ENCODE results near the gene SH3PXD2A.
"Not testable (repeated sequence)": the region's sequence is repeated elsewhere in the genome, so short reads cannot be mapped to it uniquely, and the experiment has no call there.

SH3PXD2A gene

DNA sequence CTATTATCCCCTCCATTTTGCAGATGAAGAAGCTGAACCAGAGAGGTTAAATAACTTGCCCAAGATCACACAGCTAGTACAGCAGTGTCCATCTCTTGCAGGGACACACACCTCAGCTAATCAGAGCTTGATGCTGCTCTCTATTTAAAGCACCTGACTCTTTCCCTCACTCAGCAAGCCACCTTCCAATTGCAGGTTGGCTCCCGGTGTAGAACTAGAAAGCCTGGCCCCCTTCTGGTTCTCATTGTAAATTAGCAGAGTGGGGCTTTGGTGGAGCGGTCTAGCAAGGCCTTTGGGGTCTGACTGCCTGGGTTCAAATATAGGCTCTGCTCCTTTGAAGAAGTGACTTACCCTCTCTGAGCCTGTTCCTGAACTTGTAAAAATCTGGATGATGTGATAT, 185.4 kb downstream of the SH3PXD2A start:
- H3K4me1 Mint-ChIP-seq = peaks cover 19% of the 10 kb centered on the region
- peaks cover 5% of the 10 kb centered on the region for H3K36me3 Mint-ChIP-seq (ENCODE audit: insufficient read depth)
- H3K4me3 Mint-ChIP-seq = no peak overlapping the region
- H3K27me3 Mint-ChIP-seq = no peaks in the 10 kb centered on the region
- no peaks in the 10 kb centered on the region for H3K9me3 Mint-ChIP-seq
- H3K27ac Mint-ChIP-seq (ENCODE audit: low read depth) = no peak overlapping the region
- ATAC-seq (replicated peaks; ENCODE audit: extremely low read depth, poor library complexity, severe bottlenecking) (no peak), DNase-seq (ENCODE audit: low spot score in 2 of 2) (no peak)

DNA sequence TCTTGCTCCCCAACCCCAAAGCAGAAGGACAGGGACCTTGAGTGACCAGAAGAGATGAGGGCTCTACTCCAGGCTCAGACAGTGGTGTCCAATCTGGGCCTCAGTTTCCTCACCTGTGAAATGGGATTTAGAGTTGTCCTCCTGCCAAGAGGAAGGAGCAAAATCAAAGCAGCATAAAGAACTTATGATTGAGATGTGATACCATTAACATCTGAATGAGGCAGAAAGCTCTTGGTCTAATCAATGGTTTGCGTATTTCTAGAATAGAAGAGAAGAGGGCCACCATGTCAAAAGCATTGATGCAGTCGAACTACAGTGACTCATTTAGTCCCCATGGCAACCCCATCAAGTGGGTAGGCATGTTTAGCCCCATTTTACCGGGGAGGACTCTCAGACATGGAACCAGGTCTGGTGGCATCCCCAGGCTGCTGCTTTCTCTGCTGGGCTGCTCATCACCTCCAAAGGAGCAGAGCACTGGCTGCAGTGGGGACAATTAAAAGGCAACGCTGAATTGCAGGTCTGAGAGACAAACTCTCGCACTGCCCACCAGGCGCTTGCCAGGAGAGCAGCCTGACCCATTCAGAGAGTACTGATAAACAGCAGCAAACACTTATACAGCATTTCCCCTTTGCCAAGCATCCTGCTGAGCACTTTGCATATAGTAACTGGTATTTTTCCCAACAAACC, 186.0 kb downstream of the SH3PXD2A start:
- peaks cover 5% of the 10 kb centered on the region for H3K36me3 Mint-ChIP-seq (ENCODE audit: insufficient read depth)
- ATAC-seq (replicated peaks; ENCODE audit: extremely low read depth, poor library complexity, severe bottlenecking) = no peak
- no peaks in the 10 kb centered on the region for H3K27me3 Mint-ChIP-seq
- H3K4me3 Mint-ChIP-seq = peak overlapping the region; percentile 65
- no peak for DNase-seq (ENCODE audit: low spot score in 2 of 2)
- no peaks in the 10 kb centered on the region for H3K9me3 Mint-ChIP-seq
- H3K27ac Mint-ChIP-seq (ENCODE audit: low read depth) = peak overlapping the region; percentile 76
- peaks cover 19% of the 10 kb centered on the region for H3K4me1 Mint-ChIP-seq

DNA sequence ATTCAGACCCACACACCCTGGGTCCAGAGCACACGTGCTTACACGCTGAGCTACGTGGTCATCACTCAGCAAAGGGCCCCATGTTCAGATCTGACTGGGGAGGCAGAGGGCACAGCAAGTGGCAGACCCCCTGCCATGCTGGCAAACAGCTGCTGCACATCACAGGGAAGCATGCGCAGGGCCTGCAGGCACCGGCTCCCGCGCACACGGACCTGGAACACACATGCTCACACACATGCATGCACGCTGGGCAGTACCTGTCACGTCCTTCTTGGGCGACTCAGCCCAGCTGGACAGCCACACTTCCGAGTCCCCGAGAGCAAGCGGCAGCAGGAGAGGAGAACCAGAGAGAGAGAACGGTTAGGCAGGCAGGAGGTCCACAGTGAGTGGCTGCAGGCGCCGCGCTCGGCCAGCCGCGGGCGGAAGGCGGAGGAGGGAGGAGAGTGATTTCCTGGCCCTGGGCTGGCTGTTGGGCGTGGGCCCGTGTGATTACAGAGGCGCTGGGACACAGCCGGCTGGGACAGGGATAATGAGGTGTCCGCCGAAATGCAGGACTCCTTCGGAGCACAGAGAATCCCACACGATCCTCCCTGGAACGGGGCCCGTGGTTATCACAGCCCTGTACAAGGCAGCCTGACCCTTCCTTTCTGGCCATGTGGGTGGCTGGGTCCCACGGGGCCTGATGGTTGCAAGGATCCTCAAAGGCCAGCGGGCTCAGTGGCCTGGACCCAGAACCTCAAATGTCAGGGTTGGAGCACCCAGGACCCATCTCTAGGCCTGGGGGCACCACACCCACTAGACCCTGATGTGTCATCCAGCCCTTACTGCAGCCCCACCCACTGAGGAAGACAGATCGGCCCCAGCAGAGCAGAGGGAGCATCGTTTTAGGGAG, 186.8 kb downstream of the SH3PXD2A start:
- peak overlapping the region; percentile 65 for H3K4me3 Mint-ChIP-seq
- H3K27me3 Mint-ChIP-seq = no peaks in the 10 kb centered on the region
- peaks cover 5% of the 10 kb centered on the region for H3K36me3 Mint-ChIP-seq (ENCODE audit: insufficient read depth)
- H3K27ac Mint-ChIP-seq (ENCODE audit: low read depth) = peak overlapping the region; percentile 76
- H3K9me3 Mint-ChIP-seq = no peaks in the 10 kb centered on the region
- no peak for DNase-seq (ENCODE audit: low spot score in 2 of 2)
- ATAC-seq (replicated peaks; ENCODE audit: extremely low read depth, poor library complexity, severe bottlenecking) = no peak
- peaks cover 19% of the 10 kb centered on the region for H3K4me1 Mint-ChIP-seq

DNA sequence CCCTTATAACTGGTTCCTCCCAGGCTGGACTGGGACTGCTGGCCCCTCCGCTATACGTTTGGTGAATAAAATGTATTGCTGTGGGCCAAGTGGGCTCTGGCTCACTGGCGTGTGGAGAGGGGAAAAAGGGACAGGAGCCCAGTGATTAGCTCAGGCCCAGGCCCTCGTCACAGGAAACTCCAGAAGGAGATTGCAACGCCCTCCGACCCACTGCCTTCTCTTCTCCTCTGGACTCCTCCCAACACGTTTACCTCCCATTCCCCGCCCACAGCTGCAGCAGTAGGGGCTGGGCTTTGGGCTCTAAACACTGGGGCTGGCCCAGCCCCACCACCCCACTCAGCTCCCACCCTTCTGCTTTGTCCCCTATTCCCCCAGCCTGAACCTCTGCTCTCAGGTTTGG, 188.0 kb downstream of the SH3PXD2A start:
- DNase-seq (ENCODE audit: low spot score in 2 of 2) (no peak), ATAC-seq (replicated peaks; ENCODE audit: extremely low read depth, poor library complexity, severe bottlenecking) (no peak)
- Mint-ChIP-seq H3K4me1 (peaks cover 24% of the 10 kb centered on the region), H3K27me3 (no peaks in the 10 kb centered on the region), H3K9me3 (no peaks in the 10 kb centered on the region), H3K36me3 (ENCODE audit: insufficient read depth) (peaks cover 9% of the 10 kb centered on the region), H3K4me3 (no peak overlapping the region), H3K27ac (ENCODE audit: low read depth) (no peak overlapping the region)

DNA sequence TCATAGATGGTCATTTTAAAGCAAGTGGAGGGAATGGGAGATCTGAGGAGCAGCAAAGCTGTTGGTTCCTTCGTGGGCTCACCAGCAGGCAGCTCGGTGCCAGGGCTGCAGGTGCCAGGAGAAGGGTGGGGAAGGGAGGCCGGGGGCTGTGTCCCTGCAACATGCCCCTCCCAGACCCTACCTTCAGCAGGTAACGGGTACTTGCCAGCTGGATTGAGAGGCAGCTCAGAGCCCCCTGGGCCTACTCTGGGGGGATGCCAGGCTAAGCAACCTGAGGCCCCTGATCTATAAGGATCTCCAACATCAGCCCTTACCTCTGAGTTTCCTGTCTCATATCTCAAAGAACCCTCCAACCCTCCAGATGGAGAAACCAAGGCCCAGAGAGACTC, 188.6 kb downstream of the SH3PXD2A start:
- Mint-ChIP-seq H3K27ac (ENCODE audit: low read depth) (no peak overlapping the region), H3K4me1 (peaks cover 24% of the 10 kb centered on the region), H3K9me3 (no peaks in the 10 kb centered on the region), H3K27me3 (no peaks in the 10 kb centered on the region), H3K36me3 (ENCODE audit: insufficient read depth) (peaks cover 9% of the 10 kb centered on the region), H3K4me3 (no peak overlapping the region)
- ATAC-seq (replicated peaks; ENCODE audit: extremely low read depth, poor library complexity, severe bottlenecking) = no peak
- no peak for DNase-seq (ENCODE audit: low spot score in 2 of 2)

DNA sequence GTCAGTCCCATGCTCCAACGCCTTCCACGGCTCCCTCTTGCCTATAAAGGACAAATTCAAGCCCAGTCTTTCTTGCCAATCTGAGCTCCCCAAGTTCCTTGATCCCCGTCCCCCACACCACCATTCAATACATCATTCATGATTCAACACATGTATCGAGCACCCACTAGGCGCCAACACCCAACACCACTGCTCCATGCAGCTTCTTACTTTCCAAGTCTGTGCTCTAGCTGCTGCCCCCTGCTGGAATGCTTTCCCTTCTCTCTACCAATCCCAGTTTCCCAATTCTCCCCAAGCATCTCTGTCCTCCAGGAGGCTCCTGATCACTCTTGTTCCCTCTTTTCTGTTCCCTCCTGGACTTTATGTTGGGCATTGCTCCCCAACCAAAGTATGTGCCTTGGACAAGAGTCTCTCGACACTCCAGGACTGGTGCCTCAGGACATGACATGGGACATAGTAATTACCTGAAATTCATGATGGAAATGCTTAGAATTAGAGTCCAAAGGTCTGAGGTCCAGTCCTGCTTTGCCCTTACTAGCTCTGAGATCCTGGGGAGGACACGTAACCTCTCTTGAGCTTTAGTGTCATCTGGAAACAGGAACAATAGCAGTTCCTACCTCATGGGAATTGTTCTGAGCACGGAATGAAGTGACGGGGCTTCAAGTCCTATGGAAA, 189.2 kb downstream of the SH3PXD2A start:
- DNase-seq (ENCODE audit: low spot score in 2 of 2) = no peak
- H3K27ac Mint-ChIP-seq (ENCODE audit: low read depth) = no peak overlapping the region

DNA sequence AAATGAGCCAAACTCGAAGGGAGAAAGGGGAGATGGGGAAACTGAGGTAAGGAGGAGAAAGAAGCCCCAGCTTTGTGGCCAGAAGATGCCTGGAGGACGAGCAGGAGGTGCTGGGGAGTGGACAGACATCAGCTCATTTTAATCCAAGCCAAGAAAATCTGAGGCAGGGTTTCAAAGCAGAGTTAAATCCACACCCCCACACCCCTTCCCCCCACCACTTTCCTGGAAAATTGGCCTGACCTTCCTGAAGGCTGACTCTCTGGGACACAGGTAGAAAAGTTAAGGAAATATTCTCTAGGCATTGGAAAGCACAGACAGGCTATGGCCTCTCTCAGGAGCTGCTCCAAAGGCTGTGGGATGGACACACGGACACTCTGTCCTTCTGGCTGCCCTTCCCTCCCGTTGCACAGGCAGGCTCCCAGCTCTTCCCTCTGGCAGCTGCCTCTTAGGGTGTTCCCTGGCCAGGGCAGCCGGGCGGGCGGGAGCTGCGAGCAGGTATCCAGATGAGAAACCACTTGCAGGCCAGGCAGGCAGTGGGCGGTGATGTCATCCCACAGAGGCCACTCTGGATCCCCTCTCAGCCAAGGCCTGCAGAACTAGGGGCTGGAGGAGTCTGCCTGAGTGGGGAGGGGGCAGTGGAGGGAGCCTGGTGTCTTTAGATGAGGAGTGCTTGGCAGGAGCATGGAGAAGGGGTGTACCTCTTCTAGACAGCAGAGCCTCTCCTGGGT, 190.1 kb downstream of the SH3PXD2A start:
- Mint-ChIP-seq H3K36me3 (ENCODE audit: insufficient read depth) (peaks cover 10% of the 10 kb centered on the region), H3K9me3 (no peaks in the 10 kb centered on the region), H3K27me3 (no peaks in the 10 kb centered on the region), H3K27ac (ENCODE audit: low read depth) (no peak overlapping the region), H3K4me3 (no peak overlapping the region), H3K4me1 (peaks cover 28% of the 10 kb centered on the region)
- DNase-seq (ENCODE audit: low spot score in 2 of 2) = no peak
- no peak for ATAC-seq (replicated peaks; ENCODE audit: extremely low read depth, poor library complexity, severe bottlenecking)

More for the DNA sequence above, 189.2 kb downstream of the SH3PXD2A start:
- ATAC-seq (replicated peaks; ENCODE audit: extremely low read depth, poor library complexity, severe bottlenecking) = no peak
- H3K36me3 Mint-ChIP-seq (ENCODE audit: insufficient read depth) = peaks cover 8% of the 10 kb centered on the region
- no peaks in the 10 kb centered on the region for H3K27me3 Mint-ChIP-seq
- H3K9me3 Mint-ChIP-seq = no peaks in the 10 kb centered on the region
- H3K4me1 Mint-ChIP-seq = peaks cover 24% of the 10 kb centered on the region
- no peak overlapping the region for H3K4me3 Mint-ChIP-seq

DNA sequence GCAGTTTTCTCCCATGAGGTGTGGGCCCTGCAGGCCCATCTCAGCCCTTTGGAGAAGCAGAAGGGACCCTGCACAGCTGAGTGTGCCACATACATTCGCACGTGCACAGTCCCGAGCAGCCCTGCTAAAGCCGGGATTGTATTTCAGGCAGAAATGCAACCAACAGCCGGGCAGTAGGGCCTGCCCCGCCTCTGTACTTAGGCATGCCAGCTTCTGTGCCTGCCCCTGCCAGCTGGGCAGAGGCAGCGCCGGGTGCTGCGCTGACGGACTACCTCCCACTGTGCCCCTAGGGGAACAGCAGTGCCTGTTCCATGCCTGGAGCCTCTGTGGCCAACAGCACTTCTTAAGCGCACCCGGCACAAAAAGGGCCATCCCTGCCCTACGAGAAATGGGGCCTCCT, 191.6 kb downstream of the SH3PXD2A start:
- peaks cover 17% of the 10 kb centered on the region for H3K36me3 Mint-ChIP-seq (ENCODE audit: insufficient read depth)
- ATAC-seq (replicated peaks; ENCODE audit: extremely low read depth, poor library complexity, severe bottlenecking) = no peak

DNA sequence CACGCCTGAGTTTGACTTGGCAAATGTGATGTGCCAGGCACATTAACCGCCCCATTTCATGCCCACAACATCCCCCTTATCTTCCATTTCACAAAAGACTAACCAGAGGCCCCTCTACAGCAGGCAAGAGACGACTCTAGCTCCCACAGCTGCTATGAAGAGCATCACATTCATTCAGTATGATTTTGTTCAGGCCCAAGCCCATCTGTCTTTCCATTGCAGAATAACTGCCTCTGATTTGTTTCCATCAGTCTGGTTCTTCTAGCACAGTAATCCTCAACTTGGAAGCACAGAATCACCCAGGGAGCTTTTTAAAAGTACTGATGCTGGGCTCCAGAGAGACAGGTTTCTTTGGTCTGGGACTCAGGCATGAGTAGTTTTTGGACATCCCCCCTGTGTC, 192.1 kb downstream of the SH3PXD2A start:
- ATAC-seq (replicated peaks; ENCODE audit: extremely low read depth, poor library complexity, severe bottlenecking) = no peak
- Mint-ChIP-seq H3K4me1 (peaks cover 20% of the 10 kb centered on the region), H3K9me3 (no peaks in the 10 kb centered on the region), H3K4me3 (peak overlapping the region; percentile 38), H3K36me3 (ENCODE audit: insufficient read depth) (peaks cover 17% of the 10 kb centered on the region), H3K27me3 (no peaks in the 10 kb centered on the region), H3K27ac (ENCODE audit: low read depth) (peak overlapping the region; percentile 78)
- DNase-seq (ENCODE audit: low spot score in 2 of 2) = no peak

More for the DNA sequence above, 191.6 kb downstream of the SH3PXD2A start:
- Mint-ChIP-seq H3K27me3 (no peaks in the 10 kb centered on the region), H3K9me3 (no peaks in the 10 kb centered on the region), H3K4me3 (no peak overlapping the region), H3K27ac (ENCODE audit: low read depth) (no peak overlapping the region), H3K4me1 (peaks cover 25% of the 10 kb centered on the region)
- DNase-seq (ENCODE audit: low spot score in 2 of 2) = no peak

DNA sequence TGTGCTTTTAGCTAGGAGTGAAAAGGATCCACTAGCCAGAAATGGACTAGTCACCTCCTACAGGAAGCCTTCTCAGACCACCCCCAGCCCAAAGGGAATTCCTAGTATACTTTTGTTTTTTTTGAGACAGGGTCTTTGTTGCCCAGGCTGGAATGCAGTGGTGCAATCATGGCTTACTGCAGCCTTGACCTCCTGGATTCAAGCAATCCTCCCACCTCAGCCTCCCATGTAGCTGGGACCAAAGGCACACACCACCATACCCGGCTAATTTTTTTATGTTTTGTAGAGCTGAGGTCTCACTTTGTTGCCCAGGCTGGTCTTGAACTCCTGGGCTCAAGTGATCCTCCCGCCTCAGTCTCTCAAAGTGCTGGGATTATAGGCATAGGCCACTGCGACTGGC, 192.7 kb downstream of the SH3PXD2A start:
- not testable (repeated sequence) for H3K9me3 Mint-ChIP-seq; H3K27me3 Mint-ChIP-seq; DNase-seq (ENCODE audit: low spot score in 2 of 2); H3K27ac Mint-ChIP-seq (ENCODE audit: low read depth); ATAC-seq (replicated peaks; ENCODE audit: extremely low read depth, poor library complexity, severe bottlenecking)
- peaks cover 17% of the 10 kb centered on the region for H3K36me3 Mint-ChIP-seq (ENCODE audit: insufficient read depth)
- H3K4me3 Mint-ChIP-seq = peak overlapping the region; percentile 38
- peaks cover 19% of the 10 kb centered on the region for H3K4me1 Mint-ChIP-seq

DNA sequence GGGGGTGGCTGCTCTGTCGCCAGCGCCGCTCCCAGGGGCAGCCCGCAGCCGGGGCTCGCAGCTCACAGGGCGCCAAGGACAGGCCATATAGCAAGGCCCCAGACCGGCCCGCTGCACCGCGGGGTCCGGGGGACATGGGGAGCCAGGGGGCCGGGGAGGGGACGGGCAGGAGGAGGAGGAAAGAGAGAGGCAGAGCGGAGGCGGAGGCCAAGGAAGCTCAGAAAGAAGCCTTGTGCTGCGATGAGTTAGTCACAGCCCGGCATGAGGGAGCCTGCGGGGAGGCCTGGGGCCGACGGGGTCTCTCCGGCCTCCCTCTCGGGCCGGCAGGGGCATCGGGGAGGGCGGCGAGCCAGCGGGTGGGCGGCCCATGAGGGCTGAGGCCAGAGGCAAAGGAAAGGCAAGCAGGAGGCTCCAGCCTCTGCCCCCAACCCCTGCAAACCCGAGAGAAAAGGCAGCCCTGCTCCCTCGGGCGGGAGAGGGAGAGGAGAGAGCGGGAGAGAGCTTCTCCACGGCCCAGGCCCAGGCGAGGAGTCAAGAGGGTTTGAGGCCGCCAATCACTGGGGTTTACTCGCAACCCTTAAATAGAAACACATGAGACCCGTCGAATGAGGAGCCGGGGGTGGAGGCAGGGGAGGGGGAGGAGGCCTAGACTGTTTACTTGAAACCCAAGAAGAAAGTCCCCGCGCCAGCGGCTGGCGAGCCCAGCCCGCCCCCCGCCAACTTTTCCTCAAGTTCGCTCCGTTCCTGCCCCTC, 194.0 kb downstream of the SH3PXD2A start:
- H3K9me3 Mint-ChIP-seq = no peaks in the 10 kb centered on the region
- DNase-seq (ENCODE audit: low spot score in 2 of 2) (peak in 1 of 2 donors; percentile 18), ATAC-seq (replicated peaks; ENCODE audit: extremely low read depth, poor library complexity, severe bottlenecking) (peak; percentile 65)
- H3K36me3 Mint-ChIP-seq (ENCODE audit: insufficient read depth) = peaks cover 14% of the 10 kb centered on the region
- no peaks in the 10 kb centered on the region for H3K27me3 Mint-ChIP-seq
- peaks cover 19% of the 10 kb centered on the region for H3K4me1 Mint-ChIP-seq
- peak overlapping the region; percentile 85 for H3K4me3 Mint-ChIP-seq
- peak overlapping the region; percentile 89 for H3K27ac Mint-ChIP-seq (ENCODE audit: low read depth)
